Esophagus muscularis mucosa (tissue), 4 donors: ENCODE data around the gene PTPRK. TPM values are rescaled to one million over a fixed set of nuclear protein-coding genes. Genes with fewer than 3 reads are reported as not detected.

Source experiments
- DNase-seq: peaks from one replicate; pipeline ENCODE4 v3.0.0-alpha.2; 2017; ENCODE audit errors: extremely low spot score
- H3K27ac ChIP-seq, 4 donors: fragments of 200-600 bp; sonication (generic); replicated peaks in 1 of 4; 1 replicate in 3 of 4; 2 replicates in 1 of 4; pipeline ENCODE4 v1.5.1; 2016 to 2019; ENCODE audit warnings: mild to moderate bottlenecking in 1 of 4
- H3K27me3 ChIP-seq, 4 donors: fragments of 200-600 bp; sonication (generic); one replicate each; pipeline versions ENCODE4 v1.5.1 to v1.6.0; 2016 to 2019
- H3K36me3 ChIP-seq, 4 donors: fragments of 200-600 bp; sonication (generic); one replicate each; pipeline ENCODE4 v1.5.1; 2016 to 2019
- H3K4me1 ChIP-seq, 4 donors: fragments of 200-600 bp; sonication (generic); one replicate each; pipeline ENCODE4 v1.5.1; 2016 to 2019
- H3K4me3 ChIP-seq, 4 donors: fragments of 200-600 bp; sonication (generic); 1 replicate in 2 of 4; 2 replicates in 2 of 4; pipeline ENCODE4 v1.5.1; 2016 to 2019; ENCODE audit warnings: mild to moderate bottlenecking in 4 of 4, moderate library complexity in 1 of 4
- H3K9me3 ChIP-seq, 4 donors: fragments of 200-600 bp; sonication (generic); 1 replicate in 3 of 4; 2 replicates in 1 of 4; pipeline ENCODE4 v1.5.1; 2016 to 2019
- EP300 ChIP-seq: sonication (generic); formaldehyde crosslinking; IDR thresholded peaks from one replicate; pipeline ENCODE4 v1.6.1; 2017; ENCODE audit warnings: antibody characterized with exemption
- POLR2A ChIP-seq: fragments of 450-650 bp; IDR thresholded peaks from one replicate; pipeline ENCODE4 v1.6.1; 2017; ENCODE audit warnings: antibody characterized with exemption, moderate library complexity, mild to moderate bottlenecking, low read depth
- POLR2AphosphoS5 ChIP-seq, 2 donors: sonication (generic); formaldehyde crosslinking; IDR thresholded peaks; one replicate each; pipeline ENCODE4 v1.6.1; 2017; ENCODE audit warnings: antibody characterized with exemption in 2 of 2
- WGBS: methylation state at CpG from one replicate; pipeline ENCODE4 v1.1.5; 2018; 5-methylcytosine and 5-hydroxymethylcytosine counted together
- intact Hi-C: fragments of 100-400 bp; cut with DNase I; formaldehyde crosslinking; loops from one replicate; pipeline ENCODE4 v1.15.1; 2023
- total RNA-seq, 4 donors: library from RNA; depleted of rRNA; stranded (reverse); fragments of >200 nt; gene quantifications; one replicate each; pipeline versions ENCODE4 v1.1.0 to v1.2.1, GENCODE V29; 2016
- TF ChIP-seq, protein P1 (sequence below), 3 experiments: fragments of 200-600 bp in 2 of 3; fragments of 450-650 bp in 1 of 3; sonication (generic) in 2 of 3; IDR thresholded peaks; one replicate each; pipeline ENCODE4 v1.5.1; 2017 to 2019; ENCODE audit warnings: antibody characterized with exemption in 3 of 3, mild to moderate bottlenecking in 2 of 3, moderate library complexity in 1 of 3

The PTPRK gene
- total RNA-seq, 4 donors from 2014 or later: 36.8 to 53.1 (median 43.8) TPM

DNA sequence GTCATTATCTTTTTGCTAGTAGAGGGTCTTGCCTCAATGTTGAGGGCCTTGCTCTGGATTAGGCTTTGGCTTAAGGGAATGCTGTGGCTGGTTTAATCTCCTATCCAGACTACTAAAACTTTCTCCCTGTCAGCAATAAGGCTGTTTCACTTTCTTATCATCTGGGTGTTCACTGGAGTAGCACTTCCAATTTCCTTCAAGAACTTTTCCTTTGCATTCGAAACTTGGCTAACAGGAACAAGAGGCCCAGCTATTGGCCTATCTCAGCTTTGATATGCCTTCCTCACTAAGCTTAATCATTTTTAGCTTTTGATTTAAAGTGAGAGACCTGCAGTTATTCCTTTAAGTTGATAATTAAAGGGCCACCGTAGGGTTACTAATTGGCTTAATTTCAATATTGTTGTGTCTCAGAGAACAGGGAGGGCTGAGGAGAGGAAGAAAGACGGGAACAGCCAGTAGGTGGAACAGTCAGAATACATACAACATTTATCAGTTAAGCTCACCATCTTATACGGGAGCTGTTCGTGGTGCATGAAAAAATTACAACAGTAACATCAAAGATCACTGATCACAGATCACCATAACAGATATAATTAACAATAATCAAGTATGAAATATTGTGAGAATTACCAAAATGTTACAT lies 186.7 kb downstream of the PTPRK start:
- 72% methylated on average over 5 of the region's 5 CpGs for WGBS
- intact Hi-C loops: loop anchor here (10.0 kb wide), 1 partner anchor 181 kb away; no protein-coding TSS in a partner anchor
- Histone ChIP-seq H3K4me3 (no peak overlapping the region), H3K27ac (no peak overlapping the region), H3K4me1 (peaks cover 3 to 36% (median 25%) of the 10 kb centered on the region in 4 donors), H3K36me3 (no peaks in the 10 kb centered on the region), H3K27me3 (no peaks in the 10 kb centered on the region), H3K9me3 (no peaks in the 10 kb centered on the region)
- DNase-seq: no peak
- TF ChIP-seq EP300 (no peak), POLR2AphosphoS5 (IDR thresholded peaks at IDR 0.05) (no peak), POLR2A (no peak)
- TF ChIP-seq, protein P1, sequence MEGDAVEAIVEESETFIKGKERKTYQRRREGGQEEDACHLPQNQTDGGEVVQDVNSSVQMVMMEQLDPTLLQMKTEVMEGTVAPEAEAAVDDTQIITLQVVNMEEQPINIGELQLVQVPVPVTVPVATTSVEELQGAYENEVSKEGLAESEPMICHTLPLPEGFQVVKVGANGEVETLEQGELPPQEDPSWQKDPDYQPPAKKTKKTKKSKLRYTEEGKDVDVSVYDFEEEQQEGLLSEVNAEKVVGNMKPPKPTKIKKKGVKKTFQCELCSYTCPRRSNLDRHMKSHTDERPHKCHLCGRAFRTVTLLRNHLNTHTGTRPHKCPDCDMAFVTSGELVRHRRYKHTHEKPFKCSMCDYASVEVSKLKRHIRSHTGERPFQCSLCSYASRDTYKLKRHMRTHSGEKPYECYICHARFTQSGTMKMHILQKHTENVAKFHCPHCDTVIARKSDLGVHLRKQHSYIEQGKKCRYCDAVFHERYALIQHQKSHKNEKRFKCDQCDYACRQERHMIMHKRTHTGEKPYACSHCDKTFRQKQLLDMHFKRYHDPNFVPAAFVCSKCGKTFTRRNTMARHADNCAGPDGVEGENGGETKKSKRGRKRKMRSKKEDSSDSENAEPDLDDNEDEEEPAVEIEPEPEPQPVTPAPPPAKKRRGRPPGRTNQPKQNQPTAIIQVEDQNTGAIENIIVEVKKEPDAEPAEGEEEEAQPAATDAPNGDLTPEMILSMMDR (IDR thresholded peaks at IDR 0.05): no peak

GRCh38 chr6:128327890-128328289 lies 192.5 kb downstream of the PTPRK start:
- Histone ChIP-seq H3K27me3 (no peaks in the 10 kb centered on the region), H3K36me3 (no peaks in the 10 kb centered on the region), H3K27ac (no peak overlapping the region), H3K9me3 (no peaks in the 10 kb centered on the region), H3K4me1 (peaks cover 0 to 8% (median 3%) of the 10 kb centered on the region in 4 donors), H3K4me3 (no peak overlapping the region)
- DNase-seq: no peak
- TF ChIP-seq POLR2A (no peak), POLR2AphosphoS5 (IDR thresholded peaks at IDR 0.05) (no peak), EP300 (no peak)
- TF ChIP-seq, protein P1 (IDR thresholded peaks at IDR 0.05): peak in 2 of 3 experiments; percentile 7 to 38
- 94% methylated on average over 3 of the region's 3 CpGs for WGBS
- intact Hi-C loops: no loop called here

DNA sequence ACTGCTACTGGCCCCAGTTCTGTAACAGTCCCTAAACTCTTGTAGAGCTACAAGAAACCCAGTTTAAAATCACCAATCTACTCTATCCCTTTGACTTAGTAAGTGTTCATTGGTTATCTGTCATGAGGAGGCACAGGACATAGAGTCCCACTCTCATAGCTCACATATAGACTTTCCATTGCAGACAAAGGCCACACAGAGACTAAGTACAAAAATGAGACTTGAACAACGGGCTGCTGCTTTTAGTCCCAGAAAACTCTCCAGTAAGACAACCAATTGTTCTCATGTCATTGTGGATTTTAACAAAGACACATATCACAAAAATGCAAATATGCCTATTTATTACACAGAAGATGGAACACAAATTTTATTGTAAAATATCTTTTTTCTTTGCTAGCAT lies 197.4 kb downstream of the PTPRK start:
- H3K4me3 ChIP-seq: no peak overlapping the region
- H3K4me1 ChIP-seq: peaks cover 0 to 8% (median 0%) of the 10 kb centered on the region in 4 donors
- no peak for TF ChIP-seq POLR2A
- no peak for TF ChIP-seq POLR2AphosphoS5 (IDR thresholded peaks at IDR 0.05)
- TF ChIP-seq, protein P1 (IDR thresholded peaks at IDR 0.05): no peak
- no peak for TF ChIP-seq EP300
- no peaks in the 10 kb centered on the region for H3K36me3 ChIP-seq
- WGBS: 94% methylated on average over 1 of the region's 1 CpG
- no peaks in the 10 kb centered on the region for H3K9me3 ChIP-seq
- DNase-seq: no peak
- no peaks in the 10 kb centered on the region for H3K27me3 ChIP-seq
- intact Hi-C loops: no loop called here
- no peak overlapping the region for H3K27ac ChIP-seq

DNA sequence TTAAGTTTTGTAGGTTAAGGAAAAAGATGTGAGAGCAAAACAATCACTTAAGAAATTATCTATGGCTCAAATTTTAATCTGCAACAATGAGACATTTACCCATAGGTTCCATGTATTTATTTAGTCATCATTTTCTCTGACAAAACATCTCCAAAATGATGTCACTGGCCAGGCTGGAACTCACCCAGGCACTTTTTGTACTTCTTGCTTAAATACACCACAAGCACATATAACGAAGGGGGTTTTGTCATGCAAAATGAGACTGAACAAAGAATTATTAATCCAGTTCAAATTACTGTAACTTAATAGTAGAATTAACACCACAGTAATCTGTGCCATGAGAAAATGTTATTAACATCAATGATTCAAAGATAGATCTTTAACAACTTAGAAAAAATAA lies 200.5 kb downstream of the PTPRK start:
- H3K4me3 ChIP-seq: no peak overlapping the region
- H3K9me3 ChIP-seq: no peaks in the 10 kb centered on the region
- DNase-seq: no peak
- intact Hi-C loops: no loop called here
- 83% methylated on average over 1 of the region's 1 CpG for WGBS
- no peak overlapping the region for H3K27ac ChIP-seq
- TF ChIP-seq POLR2A (no peak), EP300 (no peak), POLR2AphosphoS5 (IDR thresholded peaks at IDR 0.05) (no peak)
- TF ChIP-seq, protein P1 (IDR thresholded peaks at IDR 0.05): no peak
- no peaks in the 10 kb centered on the region for H3K36me3 ChIP-seq
- H3K4me1 ChIP-seq: peaks cover 0 to 8% (median 3%) of the 10 kb centered on the region in 4 donors
- H3K27me3 ChIP-seq: no peaks in the 10 kb centered on the region

- WGBS: 93% methylated on average over 3 of the region's 3 CpGs
- DNase-seq: no peak
Observed at GRCh38 chr6:128319157-128319556, 201.2 kb downstream of the PTPRK start.

More at GRCh38 chr6:128319157-128319556, 201.2 kb downstream of the PTPRK start:
- Histone ChIP-seq H3K4me1 (peaks cover 0 to 10% (median 4%) of the 10 kb centered on the region in 4 donors), H3K36me3 (no peaks in the 10 kb centered on the region), H3K27ac (no peak overlapping the region), H3K27me3 (no peaks in the 10 kb centered on the region), H3K4me3 (no peak overlapping the region), H3K9me3 (no peaks in the 10 kb centered on the region)
- intact Hi-C loops: no loop called here
- TF ChIP-seq POLR2A: no peak
